NT2/D1 (cell line): Measurements from ENCODE around the gene MSI1.

Experiments used
- SUZ12 ChIP-seq: IDR thresholded peaks from 2 replicates; pipeline ENCODE4 v1.6.1; 2011; ENCODE audit not compliant: insufficient read length, insufficient read depth; ENCODE audit errors: extremely low read depth
- YY1 ChIP-seq: IDR thresholded peaks from 2 replicates; pipeline ENCODE4 v1.6.1; 2011; ENCODE audit not compliant: insufficient read length, insufficient read depth
- ZNF274 ChIP-seq: IDR thresholded peaks from 2 replicates; pipeline ENCODE4 v1.6.1; 2011; ENCODE audit warnings: mild to moderate bottlenecking, low read depth, low read length

GRCh38 chr12:120403869-120404268, 34.9 kb upstream of the MSI1 start:
- TF ChIP-seq YY1 (no peak), SUZ12 (no peak), ZNF274 (no peak)
